Endothelial cell of umbilical vein (primary cell): ENCODE measurements around the gene THSD7A. TPM values are rescaled to one million over a fixed set of nuclear protein-coding genes. Genes with fewer than 3 reads are reported as not detected.

Experiments
- BruUV-seq: library from RNA; stranded (reverse); fragments of 400-500 nt; replicated peaks from 2 replicates; lab custom pipeline; 2021; lab: Mats Ljungman, UMichigan
- CTCF ChIA-PET: fragments of 300-600, 350-600 bp; sonication (Branson Sonifier 250); formaldehyde crosslinking; loops from one replicate; lab custom pipeline; 2021; ENCODE audit warnings: antibody characterized with exemption, inconsistent platforms; lab: Charles Lee
- POLR2A ChIA-PET: fragments of 300-600, 350-600 bp; sonication (Branson Sonifier 250); formaldehyde crosslinking; loops from one replicate; lab custom pipeline; 2021; ENCODE audit warnings: antibody characterized with exemption, inconsistent platforms; lab: Charles Lee
- DNase-seq: peaks from one replicate; pipeline ENCODE4 v3.0.0-alpha.2; 2011; ENCODE audit warnings: low read depth, low spot score
- FAIRE-seq: peaks from 2 replicates; lab custom pipeline; 2011; peaks lifted over from hg19 to GRCh38; lab: Jason Lieb, UNC
- H2AFZ ChIP-seq: 2 replicates; pipeline ENCODE4 v1.6.0; 2012; ENCODE audit warnings: low read depth, low read length, control low read depth, inconsistent platforms
- H3K27ac ChIP-seq: 2 replicates; pipeline ENCODE4 v1.5.1; 2011; ENCODE audit warnings: low read depth, mild to moderate bottlenecking, control low read depth, low read length, moderate library complexity; ENCODE audit not compliant: insufficient read depth
- H3K27me3 ChIP-seq, 2 experiments: 2 replicates each; pipeline versions ENCODE4 v1.6.0 to v1.6.1; 2011; ENCODE audit warnings: low read length in 2 of 2, mixed read lengths in 1 of 2; ENCODE audit not compliant: control insufficient read depth in 2 of 2, insufficient read depth in 2 of 2
- H3K36me3 ChIP-seq, 2 experiments: 2 replicates in 1 of 2; 3 replicates in 1 of 2; pipeline ENCODE4 v1.5.1; 2011; ENCODE audit warnings: low read length in 2 of 2, mild to moderate bottlenecking in 1 of 2, moderate library complexity in 1 of 2; ENCODE audit not compliant: control insufficient read depth in 2 of 2, insufficient read depth in 2 of 2; ENCODE audit errors: extremely low read depth in 1 of 2
- H3K4me1 ChIP-seq: 3 replicates; pipeline ENCODE4 v1.5.1; 2011; ENCODE audit warnings: mild to moderate bottlenecking, low read length; ENCODE audit not compliant: control insufficient read depth, insufficient read depth; ENCODE audit errors: extremely low read depth
- H3K4me2 ChIP-seq: 2 replicates; pipeline ENCODE4 v1.6.1; 2011; ENCODE audit warnings: low read length, control low read depth, mixed read lengths; ENCODE audit not compliant: insufficient read depth
- H3K4me3 ChIP-seq, 3 experiments: fragments of 200-600 bp in 1 of 3; sonication (generic), shearing (Covaris generic) in 1 of 3; replicated peaks in 1 of 3; 2 replicates each; pipeline ENCODE4 v1.5.1; 2011 to 2016; ENCODE audit warnings: control low read depth in 3 of 3, low read length in 3 of 3, mild to moderate bottlenecking in 2 of 3, inconsistent platforms in 1 of 3, low read depth in 1 of 3, moderate library complexity in 1 of 3; ENCODE audit not compliant: insufficient read depth in 1 of 3
- H3K79me2 ChIP-seq: 2 replicates; pipeline ENCODE4 v1.6.0; 2012; ENCODE audit warnings: low read length, inconsistent platforms; ENCODE audit not compliant: control insufficient read depth, insufficient read depth
- H3K9ac ChIP-seq: replicated peaks from 2 replicates; pipeline ENCODE3; 2011; ENCODE audit warnings: low read length, control low read depth; ENCODE audit not compliant: insufficient read depth; ENCODE audit errors: extremely low read depth
- H3K9me1 ChIP-seq: replicated peaks from 3 replicates; pipeline ENCODE4 v1.6.0; 2011; ENCODE audit warnings: mild to moderate bottlenecking, low read length; ENCODE audit not compliant: control insufficient read depth, insufficient read depth; ENCODE audit errors: extremely low read depth
- H3K9me3 ChIP-seq: replicated peaks from 2 replicates; pipeline ENCODE4 v1.5.1; 2012; ENCODE audit warnings: low read length, inconsistent platforms; ENCODE audit not compliant: control insufficient read depth, insufficient read depth
- H4K20me1 ChIP-seq: replicated peaks from 2 replicates; pipeline ENCODE3; 2011; ENCODE audit warnings: mild to moderate bottlenecking, low read length; ENCODE audit not compliant: control insufficient read depth, insufficient read depth; ENCODE audit errors: extremely low read depth
- EZH2 ChIP-seq: IDR thresholded peaks from 2 replicates; pipeline ENCODE4 v1.6.1; 2012; ENCODE audit warnings: borderline replicate concordance, low read depth, mild to moderate bottlenecking, moderate library complexity, low read length, inconsistent platforms; ENCODE audit not compliant: severe bottlenecking
- GATA2 ChIP-seq: IDR thresholded peaks from 2 replicates; pipeline ENCODE4 v1.7.0; 2011; ENCODE audit warnings: low read depth, mild to moderate bottlenecking, moderate library complexity, mixed read lengths, low read length; ENCODE audit not compliant: insufficient read length, insufficient read depth
- JUN ChIP-seq: IDR thresholded peaks from 2 replicates; pipeline ENCODE4 v1.6.1; 2011; ENCODE audit warnings: borderline replicate concordance, low read depth; ENCODE audit not compliant: insufficient read length, insufficient read depth
- POLR2A ChIP-seq: IDR thresholded peaks from 2 replicates; pipeline ENCODE4 v1.6.1; 2012; ENCODE audit warnings: low read depth, mild to moderate bottlenecking, control low read depth, low read length
- dilution Hi-C: fragments of 300-500 bp; cut with MboI; formaldehyde crosslinking; loops from one replicate; pipeline ENCODE4 v1.15.0; 2019; ENCODE audit warnings: low sequenced_read_pairs; ENCODE audit not compliant: extremely low pct_ligation_motif_present
- intact Hi-C: fragments of 100-400 bp; cut with micrococcal nuclease; formaldehyde crosslinking; loops from one replicate; pipeline ENCODE4 v1.10.0; 2022
- polyA plus RNA-seq, 4 experiments: library from polyadenylated mRNA; depleted of rRNA in 3 of 4; stranded (reverse) in 3 of 4; unstranded in 1 of 4; fragments of >200 nt; gene quantifications; 2 replicates each; pipeline versions ENCODE4 v1.2.1 to v1.2.3, GENCODE V29; 2011 to 2012; ENCODE audit warnings: missing spikeins in 1 of 4
- total RNA-seq: library from RNA; stranded (reverse); gene quantifications from 2 replicates; pipeline ENCODE4 v1.2.3, GENCODE V29; 2021
- TF ChIP-seq, protein P1 (sequence below), 2 donors: IDR thresholded peaks; 1 replicate in 1 of 2; 2 replicates in 1 of 2; pipeline ENCODE4 v1.5.1; 2011; ENCODE audit warnings: low read length in 2 of 2, mild to moderate bottlenecking in 2 of 2, moderate library complexity in 2 of 2, control low read depth in 1 of 2, inconsistent platforms in 1 of 2, low read depth in 1 of 2; ENCODE audit not compliant: insufficient read depth in 1 of 2; ENCODE audit errors: extremely low read depth in 1 of 2

Gene THSD7A
- total and polyA plus RNA-seq, 2 donors (not counting 3 experiments of a cell fraction or from before 2014, with no cell fraction given), result 3.3 to 12.7 TPM

DNA sequence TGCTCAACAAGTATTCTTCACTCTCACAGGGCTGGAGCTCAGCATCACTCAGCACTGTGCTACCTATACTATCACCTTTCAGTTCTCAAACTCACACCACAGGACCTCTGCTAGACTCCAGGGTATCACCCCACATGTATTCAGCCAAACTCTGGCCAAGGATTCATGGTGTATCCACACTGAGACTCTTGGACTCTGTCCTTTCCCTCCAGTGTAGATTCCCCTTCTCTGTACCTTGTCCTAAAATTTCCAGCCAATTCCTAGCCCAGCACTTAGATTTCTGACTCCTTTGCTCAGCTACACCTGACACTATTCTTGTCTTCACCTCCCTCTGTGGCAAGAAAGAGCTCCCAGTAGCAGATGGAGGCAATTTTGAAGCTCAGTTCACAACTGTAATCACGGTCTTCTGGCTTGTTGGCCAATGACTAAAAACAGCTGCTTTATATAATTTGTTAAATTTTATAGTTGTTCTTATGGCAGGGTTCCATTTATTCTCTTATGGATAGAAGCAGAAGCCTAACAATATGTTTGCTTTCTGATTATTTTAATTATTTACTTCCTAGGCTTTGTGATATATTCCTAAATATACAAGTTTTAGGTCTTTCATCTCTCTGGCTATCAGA, 258.8 kb downstream of the THSD7A start:
- Histone ChIP-seq H3K36me3 (no peaks in the 10 kb centered on the region), H3K4me2 (no peak overlapping the region), H3K9ac (no peak overlapping the region), H3K4me1 (no peaks in the 10 kb centered on the region), H2AFZ (no peak overlapping the region), H3K79me2 (no peaks in the 10 kb centered on the region), H3K9me3 (no peaks in the 10 kb centered on the region), H3K27ac (no peak overlapping the region), H4K20me1 (no peaks in the 10 kb centered on the region), H3K9me1 (no peaks in the 10 kb centered on the region), H3K4me3 (no peak overlapping the region), H3K27me3 (no peaks in the 10 kb centered on the region)
- CTCF ChIA-PET, result interaction anchor here (1.5 kb wide), 1 partner anchor 32 kb away, joined by 4 read pairs; no protein-coding TSS in a partner anchor
- BruUV-seq, result no TSS peak
- intact Hi-C loops, result no loop called here
- DNase-seq (no peak), FAIRE-seq (no peak)
- no peak for TF ChIP-seq JUN
- no peak for TF ChIP-seq GATA2
- no peak for TF ChIP-seq POLR2A
- TF ChIP-seq, protein P1, sequence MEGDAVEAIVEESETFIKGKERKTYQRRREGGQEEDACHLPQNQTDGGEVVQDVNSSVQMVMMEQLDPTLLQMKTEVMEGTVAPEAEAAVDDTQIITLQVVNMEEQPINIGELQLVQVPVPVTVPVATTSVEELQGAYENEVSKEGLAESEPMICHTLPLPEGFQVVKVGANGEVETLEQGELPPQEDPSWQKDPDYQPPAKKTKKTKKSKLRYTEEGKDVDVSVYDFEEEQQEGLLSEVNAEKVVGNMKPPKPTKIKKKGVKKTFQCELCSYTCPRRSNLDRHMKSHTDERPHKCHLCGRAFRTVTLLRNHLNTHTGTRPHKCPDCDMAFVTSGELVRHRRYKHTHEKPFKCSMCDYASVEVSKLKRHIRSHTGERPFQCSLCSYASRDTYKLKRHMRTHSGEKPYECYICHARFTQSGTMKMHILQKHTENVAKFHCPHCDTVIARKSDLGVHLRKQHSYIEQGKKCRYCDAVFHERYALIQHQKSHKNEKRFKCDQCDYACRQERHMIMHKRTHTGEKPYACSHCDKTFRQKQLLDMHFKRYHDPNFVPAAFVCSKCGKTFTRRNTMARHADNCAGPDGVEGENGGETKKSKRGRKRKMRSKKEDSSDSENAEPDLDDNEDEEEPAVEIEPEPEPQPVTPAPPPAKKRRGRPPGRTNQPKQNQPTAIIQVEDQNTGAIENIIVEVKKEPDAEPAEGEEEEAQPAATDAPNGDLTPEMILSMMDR (IDR thresholded peaks at IDR 0.05; ENCODE audit: extremely low read depth in 1 of 2, insufficient read depth in 1 of 2, low read depth in 1 of 2, low read length in 2 of 2), result no peak
- no peak for TF ChIP-seq EZH2
- POLR2A ChIA-PET, result no interaction called here
- dilution Hi-C loops, result no loop called here
